HepG2 (cell line): ENCODE data around the gene CCDC17. TPM values are rescaled to one million over a fixed set of nuclear protein-coding genes. Genes with fewer than 3 reads are reported as not detected.

Experiments
- ATAC-seq: fragments of 200-7000 bp; cut with Tn5 transposase; 3 replicates; pipeline ENCODE4 v1.9.1; 2020; ENCODE audit warnings: mild to moderate bottlenecking, moderate library complexity
- BruUV-seq: library from RNA; stranded (reverse); fragments of 400-500 nt; replicated peaks from 2 replicates; lab custom pipeline; 2021; lab: Mats Ljungman, UMichigan
- CTCF ChIA-PET: fragments of 300-600 bp; formaldehyde crosslinking; extraction: SDS; loops from one replicate; lab custom pipeline; 2021; ENCODE audit warnings: low total read pairs, inconsistent platforms, low intra/inter-chr PET ratio; lab: Yijun Ruan, JAX
- POLR2A ChIA-PET: fragments of 350-600 bp; sonication (Branson Sonifier 250); formaldehyde crosslinking; loops from one replicate; lab custom pipeline; 2020; ENCODE audit warnings: antibody characterized with exemption, inconsistent platforms; lab: Yijun Ruan, JAX
- DNase-seq: peaks from one replicate; pipeline ENCODE4 v3.0.0-alpha.2; 2015; ENCODE audit warnings: low spot score
- FAIRE-seq: peaks from 3 replicates; lab custom pipeline; 2011; peaks lifted over from hg19 to GRCh38; lab: Jason Lieb, UNC
- H2AFZ ChIP-seq: one replicate; pipeline ENCODE4 v1.6.1; 2011; ENCODE audit warnings: low read length, inconsistent platforms
- H3K27ac ChIP-seq: fragments of 300-600 bp; 3 replicates; pipeline ENCODE4 v1.8.0; 2011; ENCODE audit warnings: mixed run types, mild to moderate bottlenecking, mixed read lengths, low read length, inconsistent platforms; ENCODE audit not compliant: insufficient read depth; ENCODE audit errors: extremely low read length
- H3K27me3 ChIP-seq, 2 experiments: fragments of 200-600 bp in 1 of 2; 2 replicates in 1 of 2; 3 replicates in 1 of 2; pipeline versions ENCODE4 v1.6.0 to v1.8.0; 2011; ENCODE audit warnings: low read length in 2 of 2, mild to moderate bottlenecking in 2 of 2, moderate library complexity in 2 of 2, inconsistent platforms in 1 of 2; ENCODE audit not compliant: insufficient read depth in 2 of 2, control insufficient read depth in 1 of 2
- H3K36me3 ChIP-seq, 2 experiments: fragments of 200-600 bp in 1 of 2; replicated peaks in 1 of 2; 2 replicates in 1 of 2; 3 replicates in 1 of 2; pipeline versions ENCODE4 v1.5.1 to v1.8.0; 2011; ENCODE audit warnings: low read length in 2 of 2, inconsistent platforms in 1 of 2; ENCODE audit not compliant: insufficient read depth in 2 of 2, control insufficient read depth in 1 of 2
- H3K4me1 ChIP-seq: 2 replicates; pipeline ENCODE4 v1.5.1; 2012; ENCODE audit warnings: low read length, inconsistent platforms; ENCODE audit not compliant: insufficient read depth
- H3K4me2 ChIP-seq: 2 replicates; pipeline ENCODE4 v1.6.0; 2011; ENCODE audit warnings: low read depth, low read length, inconsistent platforms
- H3K4me3 ChIP-seq, 3 experiments: fragments of 200-600 bp in 1 of 3; sonication (generic), shearing (Covaris generic) in 1 of 3; replicated peaks in 1 of 3; 2 replicates each; pipeline ENCODE4 v1.5.1; 2011 to 2016; ENCODE audit warnings: low read length in 3 of 3, inconsistent platforms in 2 of 3, low read depth in 2 of 3, mild to moderate bottlenecking in 2 of 3, control low read depth in 1 of 3, mixed read lengths in 1 of 3; ENCODE audit not compliant: insufficient read depth in 1 of 3
- H3K79me2 ChIP-seq: one replicate; pipeline ENCODE4 v1.6.1; 2011; ENCODE audit warnings: low read length, inconsistent platforms; ENCODE audit not compliant: insufficient read depth
- H3K9ac ChIP-seq: 2 replicates; pipeline ENCODE4 v1.6.0; 2011; ENCODE audit warnings: mild to moderate bottlenecking, low read depth, low read length, inconsistent platforms; ENCODE audit not compliant: insufficient read depth
- H3K9me3 ChIP-seq: 2 replicates; pipeline ENCODE4 v1.5.1; 2012; ENCODE audit warnings: mild to moderate bottlenecking, low read length
- H4K20me1 ChIP-seq: 2 replicates; pipeline ENCODE4 v1.6.0; 2011; ENCODE audit warnings: inconsistent platforms, mild to moderate bottlenecking, low read length, moderate library complexity; ENCODE audit not compliant: insufficient read depth
- CHD4 ChIP-seq: fragments of 200-600 bp; sonication (generic); IDR thresholded peaks from 2 replicates; pipeline ENCODE4 v1.7.0; 2017; ENCODE audit warnings: mild to moderate bottlenecking, low read length, borderline replicate concordance
- SOX13 ChIP-seq, 3 experiments: fragments of 450-650 bp in 1 of 3; sonication (generic) in 1 of 3; formaldehyde crosslinking in 1 of 3; IDR thresholded peaks in 2 of 3; conservative IDR thresholded peaks in 1 of 3; 2 replicates each; pipeline versions ENCODE4 v1.5.0 to v1.6.1; 2016 to 2020; ENCODE audit warnings: antibody characterized with exemption in 1 of 3, mild to moderate bottlenecking in 1 of 3, missing compliant biosample characterization in 1 of 3, missing genetic modification reagents in 1 of 3, moderate library complexity in 1 of 3
- ZFYVE20 ChIP-seq: sonication (generic); formaldehyde crosslinking; IDR thresholded peaks from 2 replicates; pipeline ENCODE4 v1.8.0; 2023; ENCODE audit warnings: low read depth, mild to moderate bottlenecking, moderate library complexity, missing genetic modification reagents, borderline replicate concordance
- ZNF343 ChIP-seq: sonication (generic); formaldehyde crosslinking; IDR thresholded peaks from 2 replicates; pipeline ENCODE4 v1.4.0; 2020; ENCODE audit warnings: mild to moderate bottlenecking, missing genetic modification reagents
- WGBS: methylation state at CpG from one replicate; pipeline ENCODE4 v1.1.6; 2017; ENCODE audit warnings: low lambda C conversion rate; 5-methylcytosine and 5-hydroxymethylcytosine counted together
- in situ Hi-C: cut with HindIII; loops from 2 replicates; pipeline ENCODE4 v1.10.0; 2017; ENCODE audit warnings: low pct_unique_long_range_greater_than_20kb; ENCODE audit not compliant: extremely low pct_ligation_motif_present
- intact Hi-C: fragments of 100-400 bp; cut with micrococcal nuclease; formaldehyde crosslinking; loops from one replicate; pipeline ENCODE4 v1.10.0; 2022; ENCODE audit not compliant: unreplicated experiment
- polyA plus RNA-seq, 8 experiments: library from polyadenylated mRNA; depleted of rRNA in 3 of 8; stranded (reverse) in 7 of 8; unstranded in 1 of 8; fragments of >200 nt; fragmentation: Illumina TruSeq in 4 of 8; extraction: Trizol in 4 of 8; gene quantifications; 2 replicates each; pipeline versions ENCODE4 v1.2.1 to v1.2.3, GENCODE V29; 2011 to 2016; ENCODE audit warnings: low read depth in 4 of 8, missing spikeins in 1 of 8, mixed read lengths in 1 of 8; ENCODE audit not compliant: insufficient read depth in 1 of 8
- total RNA-seq, 5 experiments: library from RNA; depleted of rRNA; stranded (reverse); fragments of >200 nt; fragmentation: Illumina TruSeq; extraction: Trizol; gene quantifications; 2 replicates each; pipeline ENCODE4 v1.2.3, GENCODE V29; 2016; ENCODE audit warnings: low read depth in 1 of 5
- TF ChIP-seq, protein P1 (sequence below): sonication (generic); formaldehyde crosslinking; IDR thresholded peaks from 2 replicates; pipeline ENCODE4 v1.8.1; 2023; ENCODE audit warnings: mild to moderate bottlenecking, missing genetic modification reagents
- TF ChIP-seq, protein P2 (sequence below): sonication (generic); formaldehyde crosslinking; IDR thresholded peaks from 2 replicates; pipeline ENCODE4 v1.5.0; 2020; ENCODE audit warnings: missing genetic modification reagents, mild to moderate bottlenecking, borderline replicate concordance

Gene CCDC17
- total and polyA plus RNA-seq, 2 of the 13 experiments (the other 11 are each of a cell fraction or from before 2014, with no cell fraction given), result 1.5 to 3.3 TPM

DNA sequence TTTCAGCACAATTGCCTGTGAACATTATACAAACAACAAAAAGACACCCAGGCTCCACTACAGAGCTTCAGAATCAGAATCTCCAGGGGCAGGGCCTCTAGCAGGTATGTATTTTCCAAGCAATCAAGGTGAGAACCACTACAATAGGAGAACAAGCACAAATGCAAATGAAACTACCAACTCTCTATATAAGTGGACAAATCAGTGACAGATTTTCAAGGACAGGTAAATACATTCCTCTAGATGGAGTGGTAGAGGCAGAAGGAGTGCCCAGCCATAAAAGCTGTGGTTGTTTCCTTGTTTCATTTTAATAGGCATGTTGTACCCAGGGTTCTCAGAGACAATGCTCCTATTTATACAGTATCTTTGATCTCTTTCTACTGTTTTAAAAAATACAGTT lies 20.1 kb upstream of the CCDC17 start (continued):
- TF ChIP-seq, protein P1, sequence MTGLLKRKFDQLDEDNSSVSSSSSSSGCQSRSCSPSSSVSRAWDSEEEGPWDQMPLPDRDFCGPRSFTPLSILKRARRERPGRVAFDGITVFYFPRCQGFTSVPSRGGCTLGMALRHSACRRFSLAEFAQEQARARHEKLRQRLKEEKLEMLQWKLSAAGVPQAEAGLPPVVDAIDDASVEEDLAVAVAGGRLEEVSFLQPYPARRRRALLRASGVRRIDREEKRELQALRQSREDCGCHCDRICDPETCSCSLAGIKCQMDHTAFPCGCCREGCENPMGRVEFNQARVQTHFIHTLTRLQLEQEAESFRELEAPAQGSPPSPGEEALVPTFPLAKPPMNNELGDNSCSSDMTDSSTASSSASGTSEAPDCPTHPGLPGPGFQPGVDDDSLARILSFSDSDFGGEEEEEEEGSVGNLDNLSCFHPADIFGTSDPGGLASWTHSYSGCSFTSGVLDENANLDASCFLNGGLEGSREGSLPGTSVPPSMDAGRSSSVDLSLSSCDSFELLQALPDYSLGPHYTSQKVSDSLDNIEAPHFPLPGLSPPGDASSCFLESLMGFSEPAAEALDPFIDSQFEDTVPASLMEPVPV (CRISPR knock-in tag), result no peak

DNA sequence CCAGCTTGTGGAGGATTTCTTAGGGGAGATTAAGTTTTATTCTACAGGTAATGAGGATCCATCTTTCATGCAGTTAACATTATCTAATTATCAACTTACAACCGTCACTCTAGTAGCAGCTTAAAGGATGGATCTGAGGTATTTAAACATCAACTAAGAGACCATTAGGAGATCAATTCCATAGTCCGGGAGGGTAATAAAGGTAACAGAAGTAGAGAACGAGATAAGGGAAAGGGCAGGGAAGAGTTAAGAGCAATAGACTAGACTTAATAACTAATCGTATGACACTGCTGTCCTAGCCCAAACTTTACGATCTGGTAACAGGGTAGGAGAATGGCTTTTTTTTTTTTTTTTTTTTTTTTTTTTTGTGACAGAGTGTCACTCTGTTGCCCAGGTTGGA lies 19.5 kb upstream of the CCDC17 start:
- Histone ChIP-seq H3K4me3 (no peak overlapping the region), H3K4me1 (peaks cover 34% of the 10 kb centered on the region), H3K27ac (no peak overlapping the region), H3K9ac (no peak overlapping the region), H2AFZ (no peak overlapping the region), H3K27me3 (no peaks in the 10 kb centered on the region)
- WGBS, result 85% methylated on average over 5 of the region's 5 CpGs
- DNase-seq (no peak), FAIRE-seq (no peak)
- POLR2A ChIA-PET, result no interaction called here
- intact Hi-C loops, result no loop called here
- TF ChIP-seq, protein P2, sequence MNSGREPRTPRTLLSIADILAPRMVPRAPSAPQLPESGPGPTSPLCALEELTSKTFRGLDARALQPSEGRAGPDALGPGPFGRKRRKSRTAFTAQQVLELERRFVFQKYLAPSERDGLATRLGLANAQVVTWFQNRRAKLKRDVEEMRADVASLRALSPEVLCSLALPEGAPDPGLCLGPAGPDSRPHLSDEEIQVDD (CRISPR knock-in tag), result no peak
- TF ChIP-seq, all 625 proteins: peak for 0
- H3K4me2 ChIP-seq, result no peak overlapping the region
- H4K20me1 ChIP-seq, result peaks cover 4% of the 10 kb centered on the region; the same call in 1 of the 2 replicates
- CTCF ChIA-PET, result no interaction called here
- H3K79me2 ChIP-seq, result no peaks in the 10 kb centered on the region
- in situ Hi-C loops, result no loop called here
- peaks cover 17 to 49% of the 10 kb centered on the region in 2 experiments for H3K36me3 ChIP-seq
- no peaks in the 10 kb centered on the region for H3K9me3 ChIP-seq
- no peak for ATAC-seq
- BruUV-seq, result no TSS peak

DNA sequence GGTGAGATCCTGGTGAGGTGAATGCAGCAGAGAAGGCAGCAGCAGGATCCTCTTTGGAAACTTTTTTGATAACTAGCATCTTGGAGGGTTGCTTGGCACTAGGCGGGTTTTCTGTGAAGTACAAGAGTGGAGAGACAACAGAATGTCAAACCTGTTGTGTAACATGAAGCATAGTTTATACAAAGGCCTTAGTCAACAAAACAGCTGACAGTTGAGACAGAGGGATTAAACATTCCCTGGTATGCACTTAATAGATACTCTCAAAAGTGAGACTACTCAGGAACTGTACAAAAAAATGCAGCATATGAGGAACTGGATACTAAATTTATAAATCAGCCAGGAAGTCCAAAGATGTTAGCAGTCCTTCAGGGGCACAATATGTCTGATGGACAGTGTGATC lies 16.4 kb upstream of the CCDC17 start:
- peak; percentile 8 for DNase-seq
- POLR2A ChIA-PET, result no interaction called here
- no peak for TF ChIP-seq ZFYVE20
- TF ChIP-seq ZNF343 (CRISPR knock-in tag), result no peak
- no peak for TF ChIP-seq CHD4
- TF ChIP-seq SOX13 (IDR thresholded peaks at IDR 0.05), result no peak
- peak in 1 of 2 experiments; percentile 14; a peak in 1 of 4 replicates for TF ChIP-seq SOX13 (CRISPR knock-in tag; conservative IDR thresholded peaks at IDR 0.05 in 1 of 2, IDR thresholded peaks at IDR 0.05 in 1 of 2)
- TF ChIP-seq, all 625 proteins: peak for 1
- WGBS, result 87% methylated on average over 1 of the region's 1 CpG
- Histone ChIP-seq H3K79me2 (no peaks in the 10 kb centered on the region), H2AFZ (no peak overlapping the region), H3K9me3 (no peaks in the 10 kb centered on the region), H3K9ac (no peak overlapping the region), H3K4me2 (no peak overlapping the region), H4K20me1 (no peaks in the 10 kb centered on the region), H3K4me3 (no peak overlapping the region), H3K27ac (no peak overlapping the region), H3K4me1 (peaks cover 27% of the 10 kb centered on the region), H3K27me3 (no peaks in the 10 kb centered on the region), H3K36me3 (peaks cover 10 to 73% of the 10 kb centered on the region in 2 experiments)
- in situ Hi-C loops, result no loop called here
- CTCF ChIA-PET, result no interaction called here
- intact Hi-C loops, result no loop called here
- BruUV-seq, result no TSS peak
- FAIRE-seq (no peak), ATAC-seq (no peak; the same call in 2 of the 3 replicates)
